SIG-M5 (cell line): ENCODE results near the gene CHKB.

Source experiments
- DNase-seq: peaks from one replicate; lab custom pipeline; 2025; lab: John Stamatoyannopoulos, UW

The CHKB gene

GRCh38 chr22:50573491-50574382 lies 8.9 kb downstream of the CHKB start:
- no peak for DNase-seq

DNA sequence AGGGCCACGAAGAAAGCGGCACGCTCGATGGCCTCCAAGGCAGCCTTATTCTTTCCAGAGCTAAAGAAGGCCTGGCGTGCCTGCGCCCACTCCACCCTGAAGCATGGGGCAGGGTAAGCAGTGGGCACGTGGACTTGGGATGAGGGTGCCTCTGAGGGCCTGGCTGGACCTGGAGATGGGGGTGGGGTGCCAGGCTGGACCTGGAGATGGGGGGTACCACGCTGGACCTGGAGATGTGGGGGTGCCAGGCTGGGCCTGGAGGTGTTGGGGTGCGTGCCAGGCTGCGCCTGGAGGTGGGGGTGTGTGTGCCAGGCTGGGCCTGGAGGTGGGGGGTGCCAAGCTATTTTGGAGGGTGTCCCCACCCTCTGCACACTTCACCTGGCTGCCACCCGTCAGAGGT lies 9.7 kb downstream of the CHKB start:
- no peak for DNase-seq

- no peak for DNase-seq
These were observed 11.1 kb downstream of the CHKB start for GRCh38 chr22:50571264-50572175.

GRCh38 chr22:50570861-50571260 lies 11.8 kb downstream of the CHKB start:
- no peak for DNase-seq

- no peak for DNase-seq
These were observed 12.6 kb downstream of the CHKB start for GRCh38 chr22:50569896-50570535.

- DNase-seq = no peak
These were observed 13.6 kb downstream of the CHKB start for GRCh38 chr22:50569041-50569459.

GRCh38 chr22:50568626-50569025 lies 14.0 kb downstream of the CHKB start:
- DNase-seq = no peak

DNA sequence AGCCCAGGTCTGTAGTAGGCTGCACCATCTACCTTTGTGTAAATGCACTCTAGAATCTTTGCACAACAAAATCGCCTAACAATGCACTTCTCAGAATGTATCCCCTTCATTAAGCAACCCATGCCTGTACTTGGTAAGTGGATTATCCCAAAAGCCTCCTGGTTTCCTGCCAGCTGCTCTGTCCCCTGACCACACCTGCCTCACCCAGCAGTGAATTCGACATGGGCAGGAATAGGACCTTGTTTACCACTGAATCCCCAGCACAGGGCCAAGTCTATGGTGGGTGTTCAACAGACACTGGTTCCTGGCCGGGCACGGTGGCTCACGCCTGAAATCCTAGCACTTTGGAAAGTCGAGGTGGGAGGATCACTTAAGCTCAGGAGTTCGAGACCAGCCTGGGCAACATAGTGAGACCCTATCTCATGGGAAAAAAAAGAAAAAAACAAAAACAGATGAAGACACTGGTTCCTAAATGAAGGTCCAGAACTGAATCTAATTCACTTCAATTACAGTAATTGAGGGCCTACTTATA lies 14.9 kb downstream of the CHKB start:
- DNase-seq = no peak

DNA sequence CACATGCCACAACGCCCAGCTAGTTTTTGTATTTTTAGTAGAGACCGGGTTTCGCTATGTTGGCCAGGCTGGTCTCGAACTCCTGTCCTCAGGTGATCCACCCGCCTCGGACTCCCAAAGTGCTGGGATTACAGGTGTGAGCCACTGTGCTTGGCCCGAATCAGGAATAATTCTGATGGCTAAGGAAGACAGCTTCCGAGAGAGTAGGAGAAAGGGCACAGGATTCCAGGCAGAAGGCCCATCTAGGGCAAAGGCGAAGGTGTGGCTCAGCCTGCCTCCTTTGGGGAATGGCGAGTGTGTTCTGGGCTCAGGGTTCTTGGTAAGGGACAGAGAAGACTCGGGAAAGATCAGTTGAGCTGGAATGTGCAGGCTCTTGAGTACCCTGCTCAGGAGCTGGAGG lies 18.4 kb downstream of the CHKB start:
- no peak for DNase-seq

- no peak for DNase-seq
These were observed 19.1 kb downstream of the CHKB start for GRCh38 chr22:50563413-50564160.

DNA sequence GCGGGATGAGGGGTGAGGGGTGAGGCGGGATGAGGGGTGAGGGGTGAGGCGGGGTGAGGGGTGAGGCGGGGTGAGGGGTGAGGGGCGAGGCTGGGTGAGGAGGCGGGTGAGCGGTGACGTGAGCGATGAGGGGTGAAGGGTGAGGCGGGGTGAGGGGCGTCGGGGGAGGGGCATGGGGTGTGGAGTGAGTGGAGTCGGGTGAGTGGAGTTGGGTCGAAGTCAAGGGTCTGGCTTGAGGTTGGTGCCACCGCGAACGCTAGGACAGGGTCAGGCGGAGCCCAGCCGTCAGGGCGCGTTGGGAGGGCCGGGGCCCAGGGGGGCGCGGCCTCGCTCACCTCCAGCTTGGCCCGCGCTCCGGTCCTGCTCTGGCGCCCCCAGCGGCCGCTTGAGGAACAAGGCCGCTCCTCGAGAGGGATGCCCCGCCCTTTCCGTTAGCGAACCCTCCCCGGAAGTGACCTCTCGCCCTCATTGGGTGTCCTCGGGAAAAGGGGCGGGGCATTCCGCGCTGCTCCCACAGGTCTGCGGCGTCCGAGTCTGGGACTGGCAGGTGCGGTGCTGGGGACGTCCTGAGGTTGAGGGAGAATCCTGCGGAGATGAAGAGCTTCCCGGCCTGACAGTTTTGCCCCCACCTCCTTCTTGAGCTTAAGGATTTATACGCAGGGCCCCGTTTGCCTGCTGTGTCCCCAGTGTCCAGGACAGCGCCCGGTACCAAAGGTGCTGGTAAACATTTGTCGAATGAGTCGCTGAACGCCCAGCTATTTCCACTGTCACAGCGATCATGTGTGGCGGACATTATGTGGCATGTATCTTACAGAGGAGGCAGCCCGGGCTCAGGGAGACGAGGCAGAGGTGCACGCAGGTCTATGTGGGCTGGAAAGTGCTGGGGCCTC lies 19.9 kb downstream of the CHKB start, which contains the start of gene SYCE3:
Gene SYCE3 (minus strand): TSS at position 397 of the 890 bp plus-strand sequence. CDS start 6,514 bp downstream, outside the sequence.
- DNase-seq = peak; percentile 20

- DNase-seq = no peak
These were observed 21.0 kb downstream of the CHKB start for GRCh38 chr22:50561401-50562358.

- DNase-seq = no peak
These were observed 22.6 kb downstream of the CHKB start for GRCh38 chr22:50560034-50560433.

GRCh38 chr22:50556703-50557102 lies 25.9 kb downstream of the CHKB start:
- no peak for DNase-seq

DNA sequence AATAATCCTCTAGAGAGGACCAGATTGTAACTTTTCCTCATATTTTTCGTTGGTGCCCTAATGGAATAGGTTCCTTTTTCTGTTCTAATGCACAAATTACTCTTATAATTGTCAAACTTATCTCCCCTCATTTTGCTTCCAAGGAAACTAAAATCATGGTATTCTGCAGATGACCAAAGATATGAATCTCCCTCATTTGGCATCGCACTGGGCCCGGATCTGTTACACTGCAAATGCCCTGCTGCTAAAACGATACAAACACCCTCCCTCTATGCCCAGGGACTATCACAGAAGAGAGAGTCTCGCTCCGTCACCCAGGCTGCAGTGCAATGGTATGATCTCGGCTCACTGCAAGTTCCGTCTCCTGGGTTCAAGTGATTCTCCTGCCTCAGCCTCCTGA lies 29.3 kb downstream of the CHKB start:
- DNase-seq = no peak

GRCh38 chr22:50551160-50551752 lies 31.4 kb downstream of the CHKB start:
- DNase-seq = no peak

DNA sequence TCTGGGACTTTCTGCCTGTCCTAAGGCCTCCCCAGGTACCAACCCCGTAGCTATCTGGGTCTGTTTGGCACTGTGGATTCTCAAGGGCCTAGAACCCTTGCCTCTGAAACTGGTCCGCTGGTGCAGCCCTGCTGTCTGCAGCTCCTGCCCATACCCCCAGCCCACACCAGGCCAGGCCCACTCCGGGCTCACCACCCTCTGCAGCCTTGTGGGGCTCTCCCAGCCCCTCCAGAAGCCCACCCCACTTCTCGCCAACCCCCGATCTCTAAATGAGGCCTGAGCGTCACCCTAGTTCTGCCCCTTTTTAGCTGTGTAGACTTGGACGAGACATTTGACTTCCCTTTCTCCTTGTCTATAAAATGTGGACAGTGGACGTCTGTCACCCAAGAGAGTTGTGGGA lies 32.3 kb downstream of the CHKB start:
- no peak for DNase-seq

DNA sequence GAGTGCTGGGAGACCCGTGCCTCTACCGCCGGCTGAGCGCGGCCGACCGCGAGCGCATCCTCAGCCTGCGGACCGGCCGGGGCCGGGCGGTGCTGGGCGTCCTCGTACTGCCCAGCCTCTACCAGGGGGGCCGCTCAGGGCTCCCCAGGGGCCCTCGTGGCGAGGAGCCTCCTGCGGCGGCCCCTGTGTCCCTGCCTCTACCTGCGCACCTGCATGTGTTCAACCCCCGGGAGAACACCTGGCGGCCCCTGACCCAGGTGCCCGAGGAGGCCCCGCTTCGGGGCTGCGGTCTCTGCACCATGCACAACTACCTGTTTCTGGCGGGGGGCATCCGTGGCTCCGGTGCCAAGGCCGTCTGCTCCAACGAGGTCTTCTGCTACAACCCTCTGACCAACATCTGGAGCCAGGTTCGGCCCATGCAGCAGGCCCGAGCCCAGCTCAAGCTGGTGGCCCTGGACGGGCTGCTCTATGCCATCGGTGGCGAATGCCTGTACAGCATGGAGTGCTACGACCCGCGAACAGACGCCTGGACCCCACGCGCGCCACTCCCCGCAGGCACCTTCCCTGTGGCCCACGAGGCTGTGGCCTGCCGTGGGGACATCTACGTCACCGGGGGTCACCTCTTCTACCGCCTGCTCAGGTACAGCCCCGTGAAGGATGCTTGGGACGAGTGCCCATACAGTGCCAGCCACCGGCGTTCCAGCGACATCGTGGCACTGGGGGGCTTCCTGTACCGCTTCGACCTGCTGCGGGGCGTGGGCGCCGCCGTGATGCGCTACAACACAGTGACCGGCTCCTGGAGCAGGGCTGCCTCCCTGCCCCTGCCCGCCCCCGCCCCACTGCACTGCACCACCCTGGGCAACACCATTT lies 33.5 kb downstream of the CHKB start:
- DNase-seq = no peak
